K562 (cell line): ENCODE data around the gene COL4A1. TPM values are rescaled to one million over a fixed set of nuclear protein-coding genes. Genes with fewer than 3 reads are reported as not detected.

Source experiments
- E4F1 ChIP-seq: fragments of 250-450 bp; sonication (Bioruptor Pico); IDR thresholded peaks from 2 replicates; pipeline ENCODE4 v1.5.0; 2021; ENCODE audit warnings: mild to moderate bottlenecking, borderline replicate concordance
- EGR1 ChIP-seq: fragments of 450-650 bp; conservative IDR thresholded peaks from 2 replicates; pipeline ENCODE4 v1.6.1; 2017; ENCODE audit warnings: mild to moderate bottlenecking
- NFIC ChIP-seq: fragments of 450-650 bp; IDR thresholded peaks from 2 replicates; pipeline ENCODE4 v1.6.1; 2017; ENCODE audit warnings: mild to moderate bottlenecking, inconsistent platforms
- SAFB2 ChIP-seq: fragments of 200-400 bp; formaldehyde crosslinking; IDR thresholded peaks from 2 replicates; pipeline ENCODE4 v1.6.1; 2018; ENCODE audit warnings: borderline replicate concordance, low read length, low read depth, moderate library complexity; ENCODE audit not compliant: severe bottlenecking
- STAT5A ChIP-seq: IDR thresholded peaks from 2 replicates; pipeline ENCODE4 v1.6.1; 2012; ENCODE audit warnings: low read length, inconsistent platforms, borderline replicate concordance
- ZC3H11A ChIP-seq: IDR thresholded peaks from 2 replicates; pipeline ENCODE4 v1.6.1; 2012; ENCODE audit warnings: low read depth, low read length, improper control_type of control experiment
- ZNF146 ChIP-seq: IDR thresholded peaks from one replicate; pipeline ENCODE4 v1.6.1; 2018; ENCODE audit warnings: missing compliant biosample characterization; ENCODE audit not compliant: unreplicated experiment
- ZNF282 ChIP-seq: sonication (generic); formaldehyde crosslinking; IDR thresholded peaks from 2 replicates; pipeline ENCODE4 v1.8.1; 2023; ENCODE audit warnings: missing genetic modification reagents
- polyA plus RNA-seq, 8 experiments: library from polyadenylated mRNA; depleted of rRNA in 4 of 8; stranded (reverse) in 5 of 8; unstranded in 3 of 8; fragments of >200 nt; fragmentation: Nextera tagmentation in 2 of 8; fragmentation: Illumina TruSeq in 1 of 8; extraction: Ambion mirVana in 2 of 8; extraction: Trizol in 1 of 8; gene quantifications; 2 replicates each; pipeline versions ENCODE4 v1.2.1 to v1.2.3, GENCODE V29; 2011 to 2014; ENCODE audit warnings: inconsistent platforms in 1 of 8, missing spikeins in 1 of 8
- total RNA-seq, 7 experiments: library from RNA; depleted of rRNA in 6 of 7; stranded (reverse); fragments of >200 nt in 6 of 7; fragmentation: Illumina TruSeq in 2 of 7; extraction: Trizol in 2 of 7; gene quantifications; 2 replicates each; pipeline versions ENCODE4 v1.2.1 to v1.2.3, GENCODE V29; 2011 to 2021; ENCODE audit warnings: low replicate concordance in 1 of 7
- TF ChIP-seq, protein P1 (sequence below): IDR thresholded peaks from 2 replicates; pipeline ENCODE4 v1.6.1; 2016; ENCODE audit warnings: missing genetic modification characterization, missing compliant biosample characterization
- TF ChIP-seq, protein P2 (sequence below): fragments of 450-650 bp; conservative IDR thresholded peaks from 2 replicates; pipeline ENCODE4 v1.6.1; 2016; ENCODE audit warnings: missing genetic modification characterization, low read depth, mild to moderate bottlenecking, control low read depth, missing compliant biosample characterization
- TF ChIP-seq, protein P3 (sequence below): fragments of 450-650 bp; IDR thresholded peaks from 2 replicates; pipeline ENCODE4 v1.6.1; 2016; ENCODE audit warnings: missing biosample characterization, missing genetic modification characterization

COL4A1 gene
- total and polyA plus RNA-seq, 9 of the 15 experiments (the other 6 are each of a cell fraction or from before 2014, with no cell fraction given), result 0.35 TPM; not detected in 8

DNA sequence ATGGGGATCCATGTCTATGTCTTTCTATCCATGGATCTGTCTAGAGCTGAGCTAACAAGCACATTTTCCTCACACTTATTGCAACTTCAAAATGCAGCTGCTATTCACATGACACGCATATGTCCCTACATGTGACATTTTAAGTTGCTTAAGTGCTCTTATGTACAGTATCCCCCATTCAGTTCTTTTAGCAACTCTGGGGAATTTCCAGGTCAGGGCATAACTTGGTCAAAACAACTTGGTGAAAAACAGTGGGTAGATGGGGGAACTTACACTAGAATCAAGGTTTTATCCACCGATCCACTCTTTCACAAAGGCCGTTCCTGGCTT, 73.0 kb downstream of the COL4A1 start (continued):
- TF ChIP-seq, protein P1, sequence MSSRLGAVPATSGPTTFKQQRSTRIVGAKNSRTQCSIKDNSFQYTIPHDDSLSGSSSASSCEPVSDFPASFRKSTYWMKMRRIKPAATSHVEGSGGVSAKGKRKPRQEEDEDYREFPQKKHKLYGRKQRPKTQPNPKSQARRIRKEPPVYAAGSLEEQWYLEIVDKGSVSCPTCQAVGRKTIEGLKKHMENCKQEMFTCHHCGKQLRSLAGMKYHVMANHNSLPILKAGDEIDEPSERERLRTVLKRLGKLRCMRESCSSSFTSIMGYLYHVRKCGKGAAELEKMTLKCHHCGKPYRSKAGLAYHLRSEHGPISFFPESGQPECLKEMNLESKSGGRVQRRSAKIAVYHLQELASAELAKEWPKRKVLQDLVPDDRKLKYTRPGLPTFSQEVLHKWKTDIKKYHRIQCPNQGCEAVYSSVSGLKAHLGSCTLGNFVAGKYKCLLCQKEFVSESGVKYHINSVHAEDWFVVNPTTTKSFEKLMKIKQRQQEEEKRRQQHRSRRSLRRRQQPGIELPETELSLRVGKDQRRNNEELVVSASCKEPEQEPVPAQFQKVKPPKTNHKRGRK (tag), result no peak
- TF ChIP-seq ZNF146 (CRISPR knock-in tag) (no peak), SAFB2 (no peak), STAT5A (no peak), E4F1 (CRISPR knock-in tag) (no peak), ZNF282 (no peak), ZC3H11A (no peak), EGR1 (no peak), NFIC (no peak)
- TF ChIP-seq, protein P2, sequence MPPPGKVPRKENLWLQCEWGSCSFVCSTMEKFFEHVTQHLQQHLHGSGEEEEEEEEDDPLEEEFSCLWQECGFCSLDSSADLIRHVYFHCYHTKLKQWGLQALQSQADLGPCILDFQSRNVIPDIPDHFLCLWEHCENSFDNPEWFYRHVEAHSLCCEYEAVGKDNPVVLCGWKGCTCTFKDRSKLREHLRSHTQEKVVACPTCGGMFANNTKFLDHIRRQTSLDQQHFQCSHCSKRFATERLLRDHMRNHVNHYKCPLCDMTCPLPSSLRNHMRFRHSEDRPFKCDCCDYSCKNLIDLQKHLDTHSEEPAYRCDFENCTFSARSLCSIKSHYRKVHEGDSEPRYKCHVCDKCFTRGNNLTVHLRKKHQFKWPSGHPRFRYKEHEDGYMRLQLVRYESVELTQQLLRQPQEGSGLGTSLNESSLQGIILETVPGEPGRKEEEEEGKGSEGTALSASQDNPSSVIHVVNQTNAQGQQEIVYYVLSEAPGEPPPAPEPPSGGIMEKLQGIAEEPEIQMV (tag), result no peak
- TF ChIP-seq, protein P3, sequence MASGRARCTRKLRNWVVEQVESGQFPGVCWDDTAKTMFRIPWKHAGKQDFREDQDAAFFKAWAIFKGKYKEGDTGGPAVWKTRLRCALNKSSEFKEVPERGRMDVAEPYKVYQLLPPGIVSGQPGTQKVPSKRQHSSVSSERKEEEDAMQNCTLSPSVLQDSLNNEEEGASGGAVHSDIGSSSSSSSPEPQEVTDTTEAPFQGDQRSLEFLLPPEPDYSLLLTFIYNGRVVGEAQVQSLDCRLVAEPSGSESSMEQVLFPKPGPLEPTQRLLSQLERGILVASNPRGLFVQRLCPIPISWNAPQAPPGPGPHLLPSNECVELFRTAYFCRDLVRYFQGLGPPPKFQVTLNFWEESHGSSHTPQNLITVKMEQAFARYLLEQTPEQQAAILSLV (tag), result no peak
